Ascending aorta (tissue), 2 donors: ENCODE measurements around the gene PCDH12. TPM values are rescaled to one million over a fixed set of nuclear protein-coding genes. Genes with fewer than 3 reads are reported as not detected.

Experiments
- DNase-seq, 2 donors: peaks; one replicate each; pipeline ENCODE4 v3.0.0-alpha.2; 2019; ENCODE audit warnings: low spot score in 2 of 2
- H3K27ac ChIP-seq, 2 donors: fragments of 200-600 bp; sonication (generic); one replicate each; pipeline ENCODE4 v1.5.1; 2016 to 2017; ENCODE audit warnings: mild to moderate bottlenecking in 1 of 2
- H3K27me3 ChIP-seq: fragments of 200-600 bp; sonication (generic); one replicate; pipeline ENCODE4 v1.5.1; 2017
- H3K36me3 ChIP-seq, 2 donors: fragments of 200-600 bp; sonication (generic); one replicate each; pipeline ENCODE4 v1.5.1; 2016
- H3K4me1 ChIP-seq, 2 donors: fragments of 200-600 bp; sonication (generic); one replicate each; pipeline ENCODE4 v1.5.1; 2016 to 2017; ENCODE audit warnings: mild to moderate bottlenecking in 1 of 2
- H3K4me3 ChIP-seq, 2 donors: fragments of 200-600 bp; sonication (generic); one replicate each; pipeline ENCODE4 v1.5.1; 2016 to 2017; ENCODE audit warnings: mild to moderate bottlenecking in 1 of 2
- H3K9me3 ChIP-seq, 2 donors: fragments of 200-600 bp; sonication (generic); one replicate each; pipeline ENCODE4 v1.5.1; 2016
- CTCF ChIP-seq, 3 experiments: fragments of 200-600 bp in 2 of 3; fragments of 450-650 bp in 1 of 3; sonication (generic) in 2 of 3; IDR thresholded peaks; one replicate each; pipeline ENCODE4 v1.5.1; 2016 to 2019; ENCODE audit warnings: antibody characterized with exemption in 3 of 3, mild to moderate bottlenecking in 1 of 3, moderate library complexity in 1 of 3
- intact Hi-C: fragments of 100-400 bp; cut with DNase I; formaldehyde crosslinking; loops from one replicate; pipeline ENCODE4 v1.15.1; 2023
- total RNA-seq: library from RNA; depleted of rRNA; stranded (reverse); fragments of >200 nt; gene quantifications from one replicate; pipeline ENCODE4 v1.1.0, GENCODE V29; 2016

The PCDH12 gene
- total RNA-seq, 1 donor from 2014 or later: 7.2 TPM

GRCh38 chr5:142000173-142000572 lies 42.2 kb upstream of the PCDH12 start:
- no peak for DNase-seq
- H3K4me3 ChIP-seq: no peak overlapping the region
- TF ChIP-seq CTCF (IDR thresholded peaks at IDR 0.05): no peak
- H3K4me1 ChIP-seq: no peaks in the 10 kb centered on the region
- no peak overlapping the region for H3K27ac ChIP-seq
- H3K36me3 ChIP-seq: peaks cover 25 to 51% of the 10 kb centered on the region in 2 donors
- intact Hi-C loops: no loop called here
- H3K27me3 ChIP-seq: no peaks in the 10 kb centered on the region
- H3K9me3 ChIP-seq: no peaks in the 10 kb centered on the region

- peaks cover 19 to 40% of the 10 kb centered on the region in 2 donors for H3K36me3 ChIP-seq
- no peak for DNase-seq
- no peak overlapping the region for H3K27ac ChIP-seq
- H3K4me1 ChIP-seq: no peaks in the 10 kb centered on the region
- no peak overlapping the region for H3K4me3 ChIP-seq
- no peaks in the 10 kb centered on the region for H3K27me3 ChIP-seq
- no peaks in the 10 kb centered on the region for H3K9me3 ChIP-seq
- intact Hi-C loops: loop anchor here (10.0 kb wide), 1 partner anchor 697 kb away; no protein-coding TSS in a partner anchor
- TF ChIP-seq CTCF (IDR thresholded peaks at IDR 0.05): no peak
These were observed 39.5 kb upstream of the PCDH12 start for GRCh38 chr5:141997358-141997960.

- H3K36me3 ChIP-seq: peaks cover 25 to 36% of the 10 kb centered on the region in 2 donors
- intact Hi-C loops: loop anchor here (10.0 kb wide), 1 partner anchor 699 kb away; no protein-coding TSS in a partner anchor
These were observed 37.7 kb upstream of the PCDH12 start for GRCh38 chr5:141995656-141996055.

GRCh38 chr5:141994511-141995136 lies 36.6 kb upstream of the PCDH12 start:
- TF ChIP-seq CTCF (IDR thresholded peaks at IDR 0.05): no peak
- Histone ChIP-seq H3K4me3 (no peak overlapping the region), H3K27ac (no peak overlapping the region), H3K9me3 (no peaks in the 10 kb centered on the region), H3K36me3 (peaks cover 32 to 33% of the 10 kb centered on the region in 2 donors), H3K27me3 (no peaks in the 10 kb centered on the region), H3K4me1 (no peaks in the 10 kb centered on the region)
- no peak for DNase-seq
- intact Hi-C loops: loop anchor here (10.0 kb wide), 1 partner anchor 700 kb away; no protein-coding TSS in a partner anchor

More at GRCh38 chr5:141995656-141996055, 37.7 kb upstream of the PCDH12 start:
- no peak overlapping the region for H3K4me3 ChIP-seq
- no peaks in the 10 kb centered on the region for H3K4me1 ChIP-seq
- no peak for TF ChIP-seq CTCF (IDR thresholded peaks at IDR 0.05)
- no peaks in the 10 kb centered on the region for H3K9me3 ChIP-seq
- no peak overlapping the region for H3K27ac ChIP-seq
- no peaks in the 10 kb centered on the region for H3K27me3 ChIP-seq
- DNase-seq: no peak

- TF ChIP-seq CTCF (IDR thresholded peaks at IDR 0.05): peak; percentile 54 to 80 (median 72)
- H3K4me1 ChIP-seq: no peaks in the 10 kb centered on the region
- no peaks in the 10 kb centered on the region for H3K27me3 ChIP-seq
- H3K27ac ChIP-seq: no peak overlapping the region
- DNase-seq: peak in 1 of 2 donors; percentile 83
- no peak overlapping the region for H3K4me3 ChIP-seq
- peaks cover 44 to 46% of the 10 kb centered on the region in 2 donors for H3K36me3 ChIP-seq
- intact Hi-C loops: loop anchor here (1.0 to 10.0 kb wide), 3 partner anchors 23 to 702 kb away; no protein-coding TSS in a partner anchor
- no peaks in the 10 kb centered on the region for H3K9me3 ChIP-seq
These were observed 34.5 kb upstream of the PCDH12 start for GRCh38 chr5:141992349-141992963.
